ENCODE results near the gene RASEF.

RASEF gene

DNA sequence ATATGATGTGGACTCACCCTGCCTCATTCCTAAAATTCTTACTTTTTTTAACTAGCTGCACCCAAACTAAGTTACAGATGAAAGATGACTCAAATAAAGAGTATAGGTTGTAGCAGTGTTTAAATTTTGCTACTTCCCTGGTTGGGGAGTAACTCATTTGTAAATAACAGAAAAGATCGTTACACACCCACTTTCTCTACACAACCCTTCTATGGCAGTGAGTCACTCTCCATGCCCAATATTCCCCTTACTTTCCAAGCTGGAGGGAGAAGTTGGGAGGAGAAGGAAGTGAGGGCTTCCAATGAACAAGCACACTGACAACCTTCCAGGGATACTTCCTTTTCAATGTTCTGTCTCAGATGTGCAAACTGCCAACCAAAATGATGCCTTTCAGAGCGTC, 1.9 kb downstream of the RASEF start:
- peaks cover 7% of the 10 kb centered on the region for H3K4me1 ChIP-seq
- H3K4me3 ChIP-seq (ENCODE audit: low read depth, low read length) = peak overlapping the region; percentile 83
- no peak for DNase-seq
- TF ChIP-seq, protein P1, sequence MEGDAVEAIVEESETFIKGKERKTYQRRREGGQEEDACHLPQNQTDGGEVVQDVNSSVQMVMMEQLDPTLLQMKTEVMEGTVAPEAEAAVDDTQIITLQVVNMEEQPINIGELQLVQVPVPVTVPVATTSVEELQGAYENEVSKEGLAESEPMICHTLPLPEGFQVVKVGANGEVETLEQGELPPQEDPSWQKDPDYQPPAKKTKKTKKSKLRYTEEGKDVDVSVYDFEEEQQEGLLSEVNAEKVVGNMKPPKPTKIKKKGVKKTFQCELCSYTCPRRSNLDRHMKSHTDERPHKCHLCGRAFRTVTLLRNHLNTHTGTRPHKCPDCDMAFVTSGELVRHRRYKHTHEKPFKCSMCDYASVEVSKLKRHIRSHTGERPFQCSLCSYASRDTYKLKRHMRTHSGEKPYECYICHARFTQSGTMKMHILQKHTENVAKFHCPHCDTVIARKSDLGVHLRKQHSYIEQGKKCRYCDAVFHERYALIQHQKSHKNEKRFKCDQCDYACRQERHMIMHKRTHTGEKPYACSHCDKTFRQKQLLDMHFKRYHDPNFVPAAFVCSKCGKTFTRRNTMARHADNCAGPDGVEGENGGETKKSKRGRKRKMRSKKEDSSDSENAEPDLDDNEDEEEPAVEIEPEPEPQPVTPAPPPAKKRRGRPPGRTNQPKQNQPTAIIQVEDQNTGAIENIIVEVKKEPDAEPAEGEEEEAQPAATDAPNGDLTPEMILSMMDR (IDR thresholded peaks at IDR 0.05; ENCODE audit: low read depth, low read length) = no peak
- H3K36me3 ChIP-seq = peaks cover 2% of the 10 kb centered on the region
- no peaks in the 10 kb centered on the region for H3K27me3 ChIP-seq
- H3K9me3 ChIP-seq = no peaks in the 10 kb centered on the region

DNA sequence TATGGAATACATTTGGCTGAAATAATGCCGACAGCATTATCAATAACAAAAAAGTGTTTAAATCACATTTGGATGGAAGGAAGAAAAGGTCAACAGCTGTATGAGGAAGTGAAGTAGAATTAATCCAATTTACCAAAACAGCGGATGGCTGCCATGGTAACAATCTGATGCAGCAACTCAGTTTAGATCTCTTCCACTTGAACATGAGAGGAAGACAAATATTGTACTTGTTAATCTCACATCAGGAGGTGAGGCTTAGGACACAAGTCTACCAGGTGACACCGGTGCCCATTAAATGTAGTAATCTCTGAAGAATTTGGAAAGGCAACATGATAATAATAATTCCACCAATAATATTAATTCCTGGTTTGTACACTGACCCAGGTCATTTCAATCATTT, 2.4 kb downstream of the RASEF start:
- Histone ChIP-seq H3K36me3 (peaks cover 7% of the 10 kb centered on the region), H3K4me1 (peaks cover 7% of the 10 kb centered on the region), H3K9me3 (no peaks in the 10 kb centered on the region; the same call in 1 of the 2 replicates), H3K4me3 (ENCODE audit: low read depth, low read length) (peak overlapping the region; percentile 83), H3K27me3 (no peaks in the 10 kb centered on the region)
- TF ChIP-seq, protein P1 (IDR thresholded peaks at IDR 0.05; ENCODE audit: low read depth, low read length) = no peak
- DNase-seq = no peak

DNA sequence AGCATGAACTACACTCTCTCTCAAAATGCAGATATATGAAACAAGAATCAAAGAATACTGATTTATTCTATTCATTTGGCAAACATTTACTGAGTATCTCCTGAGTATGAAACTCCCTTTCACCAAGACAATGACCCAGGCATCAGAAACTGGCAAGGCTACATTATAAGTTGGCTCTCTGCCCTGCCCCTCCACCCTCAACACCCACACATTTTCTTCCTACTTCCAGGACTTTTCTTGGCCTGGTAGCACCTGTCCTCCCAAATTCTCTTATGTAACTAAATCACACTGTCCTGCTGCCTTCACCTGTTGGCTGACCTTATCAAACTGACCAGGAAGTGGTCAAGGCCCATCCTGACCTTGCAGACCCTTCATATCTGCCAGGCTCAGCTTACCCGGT, 3.5 kb downstream of the RASEF start:
- no peak for DNase-seq
- Histone ChIP-seq H3K9me3 (peaks cover 3% of the 10 kb centered on the region), H3K36me3 (peaks cover 10% of the 10 kb centered on the region), H3K4me3 (ENCODE audit: low read depth, low read length) (no peak overlapping the region), H3K4me1 (peaks cover 7% of the 10 kb centered on the region), H3K27me3 (no peaks in the 10 kb centered on the region)
- TF ChIP-seq, protein P1 (IDR thresholded peaks at IDR 0.05; ENCODE audit: low read depth, low read length) = no peak

DNA sequence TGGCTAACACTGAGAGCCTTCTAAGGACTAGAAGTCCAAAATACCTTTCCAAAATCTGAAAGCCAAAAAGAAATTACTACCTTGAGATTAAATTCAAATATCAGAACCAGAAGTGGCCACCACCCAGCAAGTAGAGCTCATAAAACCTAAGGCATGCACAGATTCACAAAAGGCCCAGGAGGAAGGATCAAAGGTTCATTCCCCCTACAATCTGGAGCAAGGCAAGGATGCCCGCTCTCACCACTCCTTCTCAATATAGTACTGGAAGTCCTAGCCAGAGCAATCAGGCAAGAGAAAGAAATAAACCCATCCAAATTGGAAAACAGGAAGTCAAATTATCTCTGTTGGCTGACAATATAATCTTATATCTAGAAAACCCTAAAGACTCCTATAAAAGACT, 6.0 kb downstream of the RASEF start:
- DNase-seq = no peak
- Histone ChIP-seq H3K36me3 (peaks cover 10% of the 10 kb centered on the region), H3K4me3 (ENCODE audit: low read depth, low read length) (no peak overlapping the region), H3K27me3 (no peaks in the 10 kb centered on the region), H3K4me1 (peaks cover 7% of the 10 kb centered on the region), H3K9me3 (peaks cover 3% of the 10 kb centered on the region)
- TF ChIP-seq, protein P1 (IDR thresholded peaks at IDR 0.05; ENCODE audit: low read depth, low read length) = no peak

DNA sequence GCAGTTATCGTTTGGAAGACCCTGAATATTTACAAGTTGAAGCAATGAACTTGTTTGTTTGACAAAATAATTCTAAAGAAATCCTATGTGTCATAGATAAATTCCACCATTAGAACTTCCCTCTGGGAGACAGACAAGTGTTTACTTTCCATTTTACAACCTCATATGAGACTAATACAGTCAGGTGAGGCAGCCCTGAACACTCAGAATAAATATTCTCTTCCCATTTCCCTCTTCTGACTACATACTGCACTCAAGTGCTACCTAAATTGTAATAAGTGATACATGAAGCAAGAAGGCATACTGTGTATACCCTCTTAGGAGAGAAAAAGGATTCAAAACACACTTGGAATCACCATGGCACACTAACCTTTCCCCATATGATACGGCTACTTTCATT, 6.8 kb downstream of the RASEF start:
- Histone ChIP-seq H3K27me3 (no peaks in the 10 kb centered on the region), H3K4me3 (ENCODE audit: low read depth, low read length) (no peak overlapping the region), H3K9me3 (peaks cover 3% of the 10 kb centered on the region), H3K4me1 (peaks cover 7% of the 10 kb centered on the region), H3K36me3 (peaks cover 10% of the 10 kb centered on the region)
- TF ChIP-seq, protein P1 (IDR thresholded peaks at IDR 0.05; ENCODE audit: low read depth, low read length) = no peak
- no peak for DNase-seq

DNA sequence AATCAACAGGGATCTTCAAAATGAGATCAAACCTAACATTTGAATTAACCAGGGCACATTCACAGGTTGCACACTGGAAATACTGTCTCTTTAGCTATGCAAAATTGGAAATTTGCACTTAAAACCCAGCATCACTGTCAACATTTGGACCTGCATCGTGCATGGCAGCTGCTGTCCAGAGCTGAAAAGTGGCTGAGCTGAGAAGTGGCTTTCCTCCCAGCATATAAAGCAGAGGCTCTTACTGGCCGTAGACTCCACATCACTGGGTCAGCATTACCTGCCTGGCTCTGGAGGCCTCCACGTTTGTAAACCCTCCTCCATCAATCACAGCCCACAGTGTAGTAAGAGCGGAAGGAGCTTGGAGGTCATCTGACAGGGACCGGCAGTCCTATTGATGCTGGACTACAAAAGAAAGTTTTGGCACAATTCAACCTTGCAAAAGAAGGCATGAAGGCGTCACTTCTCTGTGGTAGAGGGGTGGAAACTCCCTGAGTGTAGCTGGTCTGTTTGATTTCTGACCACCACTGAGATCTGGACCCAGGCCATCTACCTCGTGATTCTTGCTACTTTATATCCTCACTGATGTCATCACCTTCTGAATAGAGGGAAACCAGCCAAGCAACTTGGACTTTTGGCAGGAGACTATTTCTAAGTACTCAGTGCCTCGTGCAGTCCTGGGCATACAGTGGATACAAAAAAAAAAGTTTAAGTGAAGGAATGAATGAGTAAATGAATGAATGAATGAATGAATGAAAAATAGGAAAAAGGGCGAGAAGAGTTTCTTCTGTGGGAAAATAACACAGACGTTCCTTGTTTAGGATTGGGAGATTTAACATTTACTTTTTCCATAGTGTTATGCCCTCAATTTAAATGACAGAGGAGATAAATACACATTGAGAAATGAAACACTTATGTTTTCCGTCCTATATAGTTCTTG, 14.8 kb downstream of the RASEF start:
- Histone ChIP-seq H3K36me3 (no peaks in the 10 kb centered on the region), H3K9me3 (no peaks in the 10 kb centered on the region), H3K4me3 (ENCODE audit: low read depth, low read length) (no peak overlapping the region), H3K27me3 (no peaks in the 10 kb centered on the region), H3K4me1 (peaks cover 9% of the 10 kb centered on the region)
- no peak for DNase-seq
- TF ChIP-seq, protein P1 (IDR thresholded peaks at IDR 0.05; ENCODE audit: low read depth, low read length) = no peak
